Body of pancreas (tissue), 4 donors: Measurements from ENCODE around the gene RAB9B. TPM values are rescaled to one million over a fixed set of nuclear protein-coding genes. Genes with fewer than 3 reads are reported as not detected.

Experiments used
- ATAC-seq: fragments of 150-250 bp; one replicate; pipeline ENCODE4 v1.9.1; 2016
- DNase-seq, 4 donors: peaks; one replicate each; pipeline ENCODE4 v3.0.0-alpha.2; 2019
- H3K27ac ChIP-seq, 4 donors: fragments of 200-600 bp; sonication (generic); 1 replicate in 3 of 4; 2 replicates in 1 of 4; pipeline versions ENCODE4 v1.5.1 to v1.6.1; 2016 to 2019; ENCODE audit warnings: mild to moderate bottlenecking in 1 of 4, mixed read lengths in 1 of 4, moderate library complexity in 1 of 4
- H3K27me3 ChIP-seq, 2 donors: fragments of 200-600 bp; sonication (generic); one replicate each; pipeline ENCODE4 v1.6.0; 2016; ENCODE audit warnings: mild to moderate bottlenecking in 1 of 2
- H3K36me3 ChIP-seq, 2 donors: fragments of 200-600 bp; sonication (generic); replicated peaks in 1 of 2; 2 replicates each; pipeline ENCODE4 v1.5.1; 2016; ENCODE audit warnings: low read depth in 2 of 2; ENCODE audit not compliant: insufficient read depth in 1 of 2
- H3K4me1 ChIP-seq: fragments of 200-600 bp; sonication (generic); one replicate; pipeline ENCODE4 v1.6.0; 2016
- H3K4me3 ChIP-seq, 2 donors: fragments of 200-600 bp; sonication (generic); 1 replicate in 1 of 2; 2 replicates in 1 of 2; pipeline ENCODE4 v1.5.1; 2016 to 2019
- H3K9me3 ChIP-seq, 3 donors: fragments of 200-600 bp; sonication (generic); 1 replicate in 2 of 3; 2 replicates in 1 of 3; pipeline ENCODE4 v1.5.1; 2016
- CTCF ChIP-seq, 7 experiments: fragments of 450-650 bp in 4 of 7; fragments of 200-600 bp in 3 of 7; sonication (generic) in 3 of 7; IDR thresholded peaks; one replicate each; pipeline ENCODE4 v1.5.1; 2016 to 2019; ENCODE audit warnings: antibody characterized with exemption in 7 of 7
- POLR2A ChIP-seq, 3 donors: fragments of 450-650 bp; IDR thresholded peaks; one replicate each; pipeline ENCODE4 v1.6.1; 2016; ENCODE audit warnings: antibody characterized with exemption in 3 of 3, mild to moderate bottlenecking in 2 of 3
- WGBS, 2 donors: methylation state at CpG; one replicate each; pipeline ENCODE4 v1.1.5; 2017; 5-methylcytosine and 5-hydroxymethylcytosine counted together
- intact Hi-C: fragments of 100-400 bp; cut with DNase I; formaldehyde crosslinking; loops from one replicate; pipeline ENCODE4 v1.15.1; 2023
- total RNA-seq, 2 donors: library from RNA; depleted of rRNA; stranded (reverse); fragments of >200 nt; gene quantifications; one replicate each; pipeline ENCODE4 v1.1.0, GENCODE V29; 2016

RAB9B gene
- total RNA-seq, 2 donors from 2014 or later, result 0.66 to 0.78 TPM

DNA sequence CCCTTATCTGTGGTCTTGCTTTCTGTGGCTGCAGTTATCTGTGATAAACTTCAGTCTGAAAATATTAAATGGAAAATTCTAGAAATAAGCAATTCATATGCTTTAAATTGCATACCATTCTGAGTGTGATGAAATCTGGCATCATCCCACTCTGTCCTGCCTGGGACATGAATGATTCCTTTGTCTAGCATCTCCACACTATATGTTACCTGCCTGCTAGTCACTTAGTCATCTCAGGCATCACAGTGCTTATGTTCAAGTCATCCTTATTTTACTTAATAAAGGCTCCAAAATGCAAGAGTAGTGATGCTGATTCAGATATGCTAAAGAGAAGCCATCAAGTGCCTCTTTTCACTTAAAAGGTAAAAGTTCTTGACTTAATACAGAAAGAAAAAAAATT, 14.3 kb upstream of the RAB9B start:
- intact Hi-C loops, result no loop called here
- ATAC-seq, result no peak
- Histone ChIP-seq H3K27me3 (no peaks in the 10 kb centered on the region), H3K36me3 (no peaks in the 10 kb centered on the region), H3K9me3 (no peaks in the 10 kb centered on the region), H3K4me3 (no peak overlapping the region), H3K4me1 (no peaks in the 10 kb centered on the region), H3K27ac (no peak overlapping the region)
- TF ChIP-seq CTCF (IDR thresholded peaks at IDR 0.05) (no peak), POLR2A (IDR thresholded peaks at IDR 0.05) (no peak)
- DNase-seq, result no peak

DNA sequence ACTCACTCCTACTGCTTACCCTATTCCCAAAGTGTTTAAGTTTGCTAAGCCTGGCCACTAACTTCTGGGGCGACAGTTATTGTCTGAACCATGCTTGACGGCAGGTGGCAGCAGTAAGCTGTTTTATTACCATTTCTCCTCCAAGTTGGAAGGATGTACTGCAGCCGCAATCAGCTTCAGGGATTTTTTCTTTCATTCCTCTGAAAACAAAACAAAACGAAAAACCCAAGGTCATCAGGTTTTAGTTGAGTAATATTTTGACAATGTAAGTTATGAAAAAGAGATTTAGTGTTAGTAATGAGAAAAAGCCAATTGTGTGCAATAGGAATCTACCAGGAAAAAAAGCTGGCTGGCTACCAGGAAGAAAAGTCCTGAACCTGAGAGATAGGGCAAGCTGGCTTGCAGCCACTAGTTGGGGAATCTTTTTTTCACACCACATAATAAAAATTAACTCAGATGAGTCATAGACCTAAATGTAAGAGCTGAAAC, 13.2 kb upstream of the RAB9B start:
- Histone ChIP-seq H3K36me3 (no peaks in the 10 kb centered on the region), H3K27me3 (no peaks in the 10 kb centered on the region), H3K27ac (no peak overlapping the region), H3K4me3 (no peak overlapping the region), H3K9me3 (no peaks in the 10 kb centered on the region), H3K4me1 (no peaks in the 10 kb centered on the region)
- ATAC-seq, result peak; percentile 47
- TF ChIP-seq CTCF (IDR thresholded peaks at IDR 0.05) (peak; percentile 21 to 77 (median 54)), POLR2A (IDR thresholded peaks at IDR 0.05) (no peak)
- peak; percentile 53 to 77 (median 62) for DNase-seq
- WGBS, 2 donors, result 0 to 3% methylated on average over 4 of the region's 4 CpGs
- intact Hi-C loops, result no loop called here

DNA sequence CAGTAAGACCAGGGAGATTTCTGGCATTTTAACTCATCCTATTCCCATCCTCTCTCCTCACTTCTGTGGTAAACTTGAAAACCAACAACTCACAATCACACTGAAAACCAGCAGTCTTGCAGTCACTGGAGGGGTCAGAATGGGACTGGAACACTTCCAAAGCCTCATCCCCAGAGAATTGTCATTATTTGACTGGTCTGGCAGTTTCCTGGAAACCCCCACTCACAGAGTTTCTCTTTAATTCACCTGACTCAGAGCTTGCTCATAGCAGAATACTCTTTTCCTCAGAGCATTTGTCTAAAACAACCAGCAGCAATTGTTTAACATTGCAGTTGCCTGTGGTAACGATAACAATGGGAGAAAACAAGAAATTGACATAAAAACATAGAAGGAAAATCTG, 7.3 kb upstream of the RAB9B start:
- intact Hi-C loops, result no loop called here
- Histone ChIP-seq H3K27me3 (no peaks in the 10 kb centered on the region), H3K9me3 (no peaks in the 10 kb centered on the region), H3K36me3 (no peaks in the 10 kb centered on the region), H3K4me1 (no peaks in the 10 kb centered on the region), H3K4me3 (no peak overlapping the region), H3K27ac (no peak overlapping the region)
- WGBS, 2 donors, result 67 to 73% methylated on average over 1 of the region's 1 CpG
- DNase-seq, result no peak
- TF ChIP-seq POLR2A (IDR thresholded peaks at IDR 0.05) (no peak), CTCF (IDR thresholded peaks at IDR 0.05) (no peak)
- no peak for ATAC-seq

GRCh38 chrX:103831342-103831802, 685 bp downstream of the RAB9B start:
- Histone ChIP-seq H3K36me3 (no peaks in the 10 kb centered on the region), H3K27ac (no peak overlapping the region), H3K9me3 (no peaks in the 10 kb centered on the region), H3K4me3 (no peak overlapping the region), H3K4me1 (peaks cover 4% of the 10 kb centered on the region), H3K27me3 (no peaks in the 10 kb centered on the region)
- 0 to 15% methylated on average over 4 to 11 of the region's 11 CpGs for WGBS, 2 donors
- intact Hi-C loops, result no loop called here
- no peak for ATAC-seq
- TF ChIP-seq POLR2A (IDR thresholded peaks at IDR 0.05) (no peak), CTCF (IDR thresholded peaks at IDR 0.05) (no peak)
- DNase-seq, result peak in 2 of 4 donors; percentile 64 to 82

- intact Hi-C loops, result no loop called here
- no peaks in the 10 kb centered on the region for H3K36me3 ChIP-seq
- TF ChIP-seq POLR2A (IDR thresholded peaks at IDR 0.05) (no peak), CTCF (IDR thresholded peaks at IDR 0.05) (no peak)
- no peaks in the 10 kb centered on the region for H3K27me3 ChIP-seq
- no peaks in the 10 kb centered on the region for H3K9me3 ChIP-seq
- H3K4me1 ChIP-seq, result peaks cover 4% of the 10 kb centered on the region
- WGBS, 2 donors, result 71 to 72% methylated on average over 7 of the region's 7 CpGs
- DNase-seq, result no peak
- no peak overlapping the region for H3K4me3 ChIP-seq
- H3K27ac ChIP-seq, result no peak overlapping the region
- no peak for ATAC-seq
Measured at GRCh38 chrX:103830848-103831247, 1.2 kb downstream of the RAB9B start.
